GM12878 (cell line): ENCODE data around the gene RPS10. TPM values are rescaled to one million over a fixed set of nuclear protein-coding genes. Genes with fewer than 3 reads are reported as not detected.

ENCODE experiments used
- BCL11A ChIP-seq: IDR thresholded peaks from 2 replicates; pipeline ENCODE4 v1.6.1; 2011; ENCODE audit warnings: low read depth, low read length
- HDAC2 ChIP-seq: fragments of 200-600 bp; sonication (generic); IDR thresholded peaks from 2 replicates; pipeline ENCODE4 v1.6.1; 2017
- IKZF2 ChIP-seq, 2 experiments: fragments of 450-650 bp; IDR thresholded peaks; 2 replicates each; pipeline ENCODE4 v1.6.1; 2017; ENCODE audit warnings: mild to moderate bottlenecking in 2 of 2, moderate library complexity in 2 of 2
- IRF3 ChIP-seq: fragments of 450-650 bp; IDR thresholded peaks from 2 replicates; pipeline ENCODE4 v1.6.1; 2014; ENCODE audit warnings: mild to moderate bottlenecking
- NFYA ChIP-seq: IDR thresholded peaks from 2 replicates; pipeline ENCODE4 v1.6.1; 2011; ENCODE audit warnings: low read depth, mild to moderate bottlenecking, low read length, improper control_type of control experiment, borderline replicate concordance
- PML ChIP-seq: IDR thresholded peaks from 2 replicates; pipeline ENCODE4 v1.6.1; 2012; ENCODE audit warnings: low read length, inconsistent platforms
- PRDM15 ChIP-seq: fragments of 450-650 bp; formaldehyde crosslinking; IDR thresholded peaks from 2 replicates; pipeline ENCODE4 v1.4.0; 2020; ENCODE audit warnings: mild to moderate bottlenecking, moderate library complexity
- REST ChIP-seq: IDR thresholded peaks from 2 replicates; pipeline ENCODE4 v1.6.1; 2012; ENCODE audit warnings: mild to moderate bottlenecking, low read depth, low read length
- ZBED1 ChIP-seq: IDR thresholded peaks from 2 replicates; pipeline ENCODE4 v1.6.1; 2016; ENCODE audit warnings: borderline replicate concordance
- ZNF274 ChIP-seq: IDR thresholded peaks from one replicate; pipeline ENCODE4 v1.8.0; 2011; ENCODE audit not compliant: insufficient read length, insufficient read depth
- ZNF622 ChIP-seq: fragments of 450-650 bp; IDR thresholded peaks from 2 replicates; pipeline ENCODE4 v1.6.1; 2017; ENCODE audit warnings: mild to moderate bottlenecking, inconsistent platforms
- ZSCAN29 ChIP-seq: fragments of 450-650 bp; IDR thresholded peaks from 2 replicates; pipeline ENCODE4 v1.6.1; 2017; ENCODE audit warnings: mild to moderate bottlenecking, moderate library complexity
- polyA plus RNA-seq, 11 experiments: library from polyadenylated mRNA; depleted of rRNA in 4 of 11; unstranded in 6 of 11; stranded (reverse) in 5 of 11; fragments of >200 nt; fragmentation: Nextera tagmentation in 4 of 11; fragmentation: Illumina TruSeq in 1 of 11; extraction: Ambion mirVana in 4 of 11; extraction: Trizol in 1 of 11; gene quantifications; 1 replicate in 1 of 11; 2 replicates in 10 of 11; pipeline versions ENCODE4 v1.2.1 to v1.2.3, GENCODE V29; 2011 to 2016; ENCODE audit warnings: inconsistent platforms in 2 of 11, missing spikeins in 2 of 11, low read depth in 1 of 11
- total RNA-seq, 4 experiments: library from RNA; depleted of rRNA in 3 of 4; stranded (reverse); fragments of >200 nt in 3 of 4; fragmentation: Illumina TruSeq in 1 of 4; extraction: Trizol in 1 of 4; gene quantifications; 2 replicates each; pipeline versions ENCODE4 v1.2.1 to v1.2.3, GENCODE V29; 2013 to 2021

Gene RPS10
- total and polyA plus RNA-seq, 10 of the 15 experiments (the other 5 are each of a cell fraction or from before 2014, with no cell fraction given): 1,546 to 3,970 (median 2,813) TPM

GRCh38 chr6:34455831-34456230 lies 30.0 kb upstream of the RPS10 start (continued):
- TF ChIP-seq IKZF2 (IDR thresholded peaks at IDR 0.05) (no peak), PRDM15 (CRISPR knock-in tag) (no peak), ZNF274 (no peak), HDAC2 (no peak), BCL11A (no peak), ZNF622 (no peak), ZSCAN29 (no peak), REST (no peak), NFYA (no peak), PML (no peak), IRF3 (no peak), ZBED1 (no peak)
